GM19240 (cell line): ENCODE data around the gene SPPL2B.

Experiments
- DNase-seq: peaks from one replicate; pipeline ENCODE4 v3.0.0; 2011; ENCODE audit warnings: low spot score; ENCODE audit not compliant: insufficient read length

SPPL2B gene

GRCh38 chr19:2353887-2354592 is 25.6 kb downstream of the SPPL2B start:
- DNase-seq, result no peak

DNA sequence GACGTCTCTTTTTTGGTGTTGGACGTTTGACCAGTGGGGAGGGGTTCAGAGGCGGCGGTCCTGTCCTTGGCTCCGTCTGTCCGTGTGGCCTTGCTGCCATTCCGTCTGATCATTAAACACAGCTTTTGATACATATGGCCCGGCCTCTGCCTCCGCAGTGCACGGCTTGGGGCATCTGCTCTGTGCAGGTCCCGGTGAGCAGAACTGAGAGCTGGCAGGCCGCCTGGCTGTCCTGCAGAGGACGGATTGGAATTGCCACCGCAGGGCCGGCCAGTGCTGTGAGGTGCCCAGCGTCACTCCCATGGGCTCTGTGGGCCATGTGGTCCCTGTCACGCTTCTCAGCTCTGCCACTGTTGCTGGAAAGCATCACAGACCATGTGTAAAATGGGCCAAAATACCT is 26.2 kb downstream of the SPPL2B start:
- DNase-seq, result no peak

DNA sequence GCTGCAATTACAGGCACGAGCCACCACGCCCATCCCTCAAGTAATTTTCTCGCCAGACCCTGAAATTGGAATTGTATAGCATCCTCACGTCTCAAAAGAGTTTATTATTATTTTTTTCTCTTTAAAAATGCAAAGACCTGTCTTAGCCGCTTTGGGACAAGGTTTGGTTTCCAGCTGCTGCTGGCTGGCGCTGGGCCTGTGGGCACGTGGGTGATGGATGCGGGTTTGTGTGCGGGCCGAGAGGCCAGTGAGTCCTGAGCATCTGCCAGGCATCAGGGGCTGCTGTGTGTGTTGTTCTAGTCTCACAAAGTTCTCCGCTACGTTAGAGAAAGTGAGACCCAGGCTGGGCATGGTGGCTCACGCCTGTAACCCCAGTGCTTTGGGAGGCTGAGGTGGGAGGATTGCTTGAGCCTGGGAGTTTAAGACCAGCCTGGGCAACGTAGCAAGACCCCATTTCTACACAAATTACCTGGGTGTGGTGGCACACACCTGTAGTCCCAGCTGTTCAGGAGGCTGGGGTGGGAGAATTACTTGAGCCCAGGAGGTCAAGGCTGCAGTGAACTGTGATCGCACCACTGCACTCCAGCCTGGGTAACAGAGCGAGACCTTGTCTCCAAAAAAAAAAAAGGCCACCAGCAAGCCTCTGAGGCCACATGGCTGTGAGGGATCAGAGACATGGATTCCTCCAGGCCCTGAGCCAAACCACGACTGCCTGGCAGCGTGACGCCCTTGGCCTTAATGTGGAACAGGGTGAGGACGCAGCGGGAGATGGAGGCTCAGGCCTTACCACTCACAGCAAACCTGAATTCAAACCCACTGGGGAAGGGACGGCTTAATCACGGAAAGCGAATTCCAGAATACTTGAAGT is 26.9 kb downstream of the SPPL2B start:
- no peak for DNase-seq

DNA sequence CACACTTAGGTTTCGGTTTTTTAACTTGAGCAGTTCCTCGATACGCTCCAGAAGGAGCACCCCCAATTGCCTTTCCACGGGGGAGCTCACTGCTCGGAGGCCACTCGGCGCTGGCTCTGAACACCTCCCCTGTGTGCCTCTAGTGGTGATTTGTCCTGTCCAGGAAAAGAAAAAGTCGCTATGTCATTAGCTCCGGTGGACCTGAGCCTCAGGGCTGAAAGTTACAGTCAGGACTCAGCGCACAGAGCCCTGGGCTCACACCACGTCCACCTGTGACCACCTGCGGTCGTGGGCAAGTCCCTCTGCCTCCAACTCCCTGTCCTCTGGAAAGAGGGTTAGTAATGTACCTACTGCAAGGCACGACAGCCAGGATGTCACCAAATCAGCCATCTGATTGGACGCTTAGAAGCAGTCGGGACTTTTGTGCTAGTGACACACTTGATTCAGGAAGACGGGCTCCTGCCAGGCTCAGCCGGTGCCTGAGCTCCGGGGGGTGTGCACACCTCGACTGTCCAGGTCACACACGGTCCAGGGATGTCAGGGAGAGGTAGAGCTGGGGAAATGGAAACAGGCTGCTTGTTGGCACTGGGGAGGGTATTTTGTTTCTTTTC is 27.7 kb downstream of the SPPL2B start:
- DNase-seq, result no peak

- no peak for DNase-seq
Observed at GRCh38 chr19:2357279-2358206, 29.1 kb downstream of the SPPL2B start.

DNA sequence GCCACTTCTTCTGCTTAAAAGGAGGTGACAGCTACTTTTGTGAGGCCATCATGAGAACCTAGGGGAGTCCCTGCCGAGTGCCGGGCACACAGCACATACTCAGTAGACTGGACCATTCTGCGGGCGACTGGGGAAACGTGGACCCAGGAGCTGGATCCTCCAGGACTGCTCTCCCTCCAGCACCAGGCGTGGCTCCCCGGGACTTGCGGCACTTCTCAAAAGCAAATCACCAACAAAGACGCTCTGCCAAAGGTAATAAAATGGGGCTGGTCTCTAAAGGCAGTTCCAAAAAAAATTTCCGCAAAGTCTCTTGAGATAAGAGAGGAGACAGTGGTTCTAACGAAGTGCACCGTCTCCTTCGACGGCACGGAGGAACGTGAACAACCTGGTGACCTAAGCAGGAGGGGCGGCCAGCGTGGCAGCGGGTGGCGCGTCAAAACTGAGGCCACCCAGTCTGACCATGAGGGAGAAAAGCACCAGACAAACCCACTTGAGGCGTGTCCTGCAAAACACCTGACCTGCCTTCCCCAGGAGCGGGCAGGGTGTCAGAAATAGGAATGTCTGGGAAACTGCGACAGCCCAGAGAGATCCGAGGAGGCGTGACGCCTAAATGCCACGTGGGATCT is 30.2 kb downstream of the SPPL2B start:
- no peak for DNase-seq

DNA sequence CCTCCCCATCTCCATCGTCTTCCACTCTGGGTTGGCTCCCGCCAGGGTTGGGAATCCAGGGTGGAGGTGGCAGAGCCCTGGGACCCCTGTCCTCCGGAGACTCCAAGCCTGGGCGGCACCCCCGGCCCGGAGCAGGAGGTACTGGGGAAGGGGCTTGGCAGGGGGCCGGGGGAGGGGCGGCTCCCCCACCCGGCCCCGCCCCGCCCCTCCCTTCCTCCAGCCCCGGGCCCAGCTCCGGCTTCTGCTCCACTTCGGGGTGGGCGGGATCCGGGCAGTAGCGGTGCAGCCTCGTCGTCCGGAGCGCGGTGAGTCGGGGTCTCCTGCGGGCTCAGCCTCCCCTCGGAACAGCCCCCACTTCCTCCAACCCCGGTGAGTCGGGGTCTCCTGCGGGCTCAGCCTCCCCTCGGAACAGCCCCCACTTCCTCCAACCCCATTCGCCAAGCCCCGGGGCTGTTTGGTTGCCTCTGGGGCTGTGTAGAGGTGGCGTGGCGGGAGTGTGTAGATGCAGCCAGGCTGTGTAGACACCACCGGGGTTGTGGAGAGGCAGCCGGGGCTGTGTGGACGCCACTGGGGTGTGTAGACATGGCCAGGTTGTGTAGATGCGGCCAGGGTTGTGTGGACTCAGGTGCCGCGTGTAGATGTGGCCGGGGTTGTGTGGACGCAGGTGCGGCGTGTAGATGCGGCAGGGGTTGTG is 31.7 kb downstream of the SPPL2B start, which contains the start of gene TMPRSS9:
TMPRSS9 (plus strand) TSS at position 274 of the 694 bp plus-strand sequence. CDS start 29,521 bp downstream, outside the sequence.
- DNase-seq, result no peak

DNA sequence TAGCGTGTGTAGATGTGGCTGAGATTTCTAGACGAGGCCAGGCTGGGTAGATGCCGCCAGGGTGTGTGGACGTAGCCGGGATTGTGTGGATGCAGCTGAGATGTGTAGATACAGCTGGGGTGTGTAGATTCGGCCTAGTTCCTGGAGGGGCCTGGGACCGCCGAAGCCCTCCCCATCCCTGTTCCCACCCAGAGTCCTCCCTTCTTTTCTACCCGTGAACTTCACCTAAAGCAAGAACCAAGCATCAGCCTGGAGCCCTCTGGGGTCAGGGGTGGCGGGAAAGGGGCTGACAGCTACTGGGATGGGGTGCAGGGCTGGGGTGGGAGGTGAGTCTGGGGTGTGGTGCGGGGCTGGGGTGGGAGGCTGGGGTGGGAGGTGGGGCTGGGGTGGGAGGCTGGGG is 32.3 kb downstream of the SPPL2B start:
- no peak for DNase-seq

GRCh38 chr19:2361246-2362045 is 33.0 kb downstream of the SPPL2B start:
- DNase-seq, result no peak

DNA sequence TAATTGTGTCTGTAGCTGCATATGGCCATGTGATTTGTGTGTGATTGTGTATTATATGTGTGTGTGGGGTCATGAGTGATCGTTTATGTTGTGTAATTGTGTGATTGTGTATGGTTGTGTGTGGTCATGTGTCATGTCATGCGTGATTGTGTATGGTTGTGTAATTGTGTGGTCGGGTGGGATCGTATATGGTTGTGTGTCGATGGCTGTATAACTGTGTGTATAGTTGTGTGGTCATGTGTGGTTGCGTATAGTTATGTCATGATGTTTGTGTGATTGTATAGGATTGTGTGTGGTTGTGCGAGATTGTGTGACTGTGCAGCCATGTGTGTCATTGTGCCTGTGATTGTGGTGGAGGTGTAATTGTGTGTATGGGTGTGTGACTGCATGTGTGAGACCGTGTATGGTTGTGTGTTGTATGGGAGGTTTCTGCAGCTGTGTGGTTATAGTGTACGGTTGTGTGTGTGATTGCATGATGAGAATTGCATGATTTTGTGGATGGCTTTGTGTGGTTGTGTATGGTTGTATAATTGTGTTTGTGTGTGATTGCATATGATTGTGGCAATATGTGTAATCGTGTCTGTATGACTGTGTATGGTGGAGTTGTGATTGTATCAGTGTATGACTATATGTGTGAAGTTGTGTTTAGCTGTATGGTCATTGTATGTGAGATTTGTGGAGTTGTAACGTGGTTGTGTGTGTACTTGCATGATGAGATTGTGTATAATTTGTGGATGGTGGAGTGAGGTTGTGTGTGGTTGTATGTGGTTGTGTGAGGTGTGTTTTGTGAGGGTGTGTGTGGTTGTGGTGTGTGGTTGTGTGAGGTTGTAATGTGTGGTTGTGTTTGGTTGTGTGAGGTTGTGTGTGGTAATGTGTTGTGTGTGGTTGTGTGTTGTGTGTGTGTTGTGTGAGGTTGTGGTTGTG is 33.8 kb downstream of the SPPL2B start:
- no peak for DNase-seq

DNA sequence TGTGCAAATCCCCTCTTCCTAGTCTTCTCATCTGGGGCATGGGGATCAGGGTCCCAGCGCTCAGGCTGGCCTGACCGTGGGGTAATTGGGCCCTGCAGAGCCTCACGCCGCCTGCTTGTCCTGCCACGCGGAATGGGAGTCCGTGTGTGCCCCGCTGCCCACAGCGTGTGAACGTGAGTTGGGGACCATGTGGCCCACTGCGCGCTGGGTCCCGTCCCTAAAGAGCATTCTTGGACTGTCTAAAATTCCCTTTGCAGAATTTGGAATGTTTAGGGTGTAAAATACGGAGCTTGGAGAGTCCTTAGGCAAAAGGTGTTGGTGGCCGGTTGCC is 34.5 kb downstream of the SPPL2B start:
- no peak for DNase-seq

DNA sequence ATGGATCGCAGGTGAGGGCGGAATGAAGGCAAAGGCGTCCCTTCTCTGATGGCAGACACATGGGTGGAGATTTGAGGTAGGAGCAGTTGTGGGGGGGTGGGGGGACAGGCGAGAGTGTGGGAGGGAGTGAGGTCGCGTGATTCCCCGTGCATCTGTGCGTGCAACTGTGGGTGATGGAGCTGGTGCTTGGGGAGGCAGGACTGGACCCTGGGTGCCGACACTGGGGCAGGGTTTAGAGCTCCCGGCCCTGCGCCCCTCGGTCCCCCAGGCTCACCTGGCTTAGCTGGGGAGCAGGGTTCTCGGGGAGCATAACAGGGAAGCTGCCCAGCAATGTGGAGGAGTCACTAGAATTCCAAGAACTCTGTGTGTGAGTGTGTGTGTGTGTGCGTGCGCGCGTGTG is 34.9 kb downstream of the SPPL2B start:
- no peak for DNase-seq

DNA sequence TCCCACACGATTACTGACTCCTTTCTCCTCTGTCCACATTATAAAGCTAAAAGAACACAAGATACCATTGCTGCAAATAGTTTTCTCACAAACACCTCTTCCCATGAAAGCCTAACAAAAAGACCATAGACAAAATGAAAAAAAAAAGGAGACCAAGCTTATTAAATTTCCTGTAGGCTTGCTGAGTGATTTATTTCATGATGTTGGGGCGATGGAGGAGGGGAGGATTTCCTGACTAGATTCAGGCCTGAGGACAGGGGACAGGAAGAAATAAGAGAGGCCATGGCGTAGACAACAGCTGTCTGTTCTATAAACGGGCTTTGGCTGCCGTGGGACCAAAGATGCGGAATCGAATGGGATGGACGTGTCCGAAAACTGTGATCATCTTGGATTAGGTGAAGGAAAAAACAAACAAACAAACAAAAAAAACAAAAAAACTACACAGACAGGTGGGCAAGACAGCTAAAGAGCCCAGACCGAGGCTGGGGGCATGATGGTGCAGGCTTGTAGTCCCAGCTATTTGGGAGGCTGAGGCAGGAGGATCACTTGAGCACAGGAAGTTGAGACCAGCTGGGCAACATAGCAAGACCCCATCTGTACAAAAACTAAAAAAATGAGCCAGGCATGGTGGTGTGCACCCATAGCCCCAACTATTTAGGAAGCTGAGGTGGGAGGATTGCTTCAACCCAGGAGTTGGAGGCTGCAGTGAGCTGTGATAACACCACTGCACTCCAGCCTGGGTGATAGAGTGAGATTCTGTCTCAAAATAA is 36.9 kb downstream of the SPPL2B start:
- DNase-seq, result no peak

- no peak for DNase-seq
Observed at GRCh38 chr19:2371656-2372055, 43.2 kb downstream of the SPPL2B start.

GRCh38 chr19:2372076-2372612 is 43.7 kb downstream of the SPPL2B start:
- no peak for DNase-seq

DNA sequence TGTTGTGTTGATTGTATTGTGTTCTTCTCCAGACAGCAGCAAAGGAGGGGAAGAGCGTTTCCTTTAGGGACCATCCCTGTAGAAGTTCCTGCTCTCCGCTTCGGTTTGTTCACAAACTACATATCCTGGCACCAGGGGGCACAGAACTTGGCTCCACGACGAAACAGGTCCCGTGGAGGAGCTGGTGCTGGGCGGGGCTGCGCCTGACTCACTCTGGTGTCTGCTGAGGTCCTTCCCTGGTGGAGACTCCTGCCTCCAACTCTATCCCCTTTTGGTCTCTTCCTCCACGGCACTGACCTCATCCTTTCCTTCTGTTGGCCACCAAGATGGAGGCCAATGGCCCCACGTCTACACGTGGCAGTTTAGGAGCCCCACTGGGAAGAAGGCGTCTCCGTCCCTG is 46.3 kb downstream of the SPPL2B start:
- no peak for DNase-seq
